B cell (primary cell): ENCODE measurements around the gene AREL1. TPM values are rescaled to one million over a fixed set of nuclear protein-coding genes. Genes with fewer than 3 reads are reported as not detected.

Source experiments
- ATAC-seq: fragments of 200-7000 bp; cut with Tn5 transposase; one replicate; pipeline ENCODE4 v1.10.0; 2021; ENCODE audit warnings: low read depth, mild to moderate bottlenecking, moderate number of reproducible peaks, moderate library complexity
- CTCF ChIA-PET: fragments of 350-600 bp; sonication (Branson Sonifier 250); formaldehyde crosslinking; loops from one replicate; lab custom pipeline; 2021; ENCODE audit warnings: antibody characterized with exemption, inconsistent platforms; lab: Charles Lee
- POLR2A ChIA-PET: fragments of 350-600 bp; sonication (Branson Sonifier 250); formaldehyde crosslinking; loops from one replicate; lab custom pipeline; 2021; ENCODE audit warnings: antibody characterized with exemption; lab: Charles Lee
- DNase-seq: peaks from one replicate; pipeline ENCODE4 v3.0.0; 2013
- H2AFZ ChIP-seq: 2 replicates; pipeline ENCODE4 v1.6.1; 2012; ENCODE audit warnings: mild to moderate bottlenecking, low read depth, low read length; ENCODE audit not compliant: insufficient read depth, poor library complexity, severe bottlenecking
- H3K27ac ChIP-seq, 2 donors: 1 replicate in 1 of 2; 2 replicates in 1 of 2; pipeline ENCODE4 v1.5.1; 2012 to 2013; ENCODE audit warnings: low read length in 2 of 2, mild to moderate bottlenecking in 2 of 2, moderate library complexity in 1 of 2
- H3K27me3 ChIP-seq, 4 experiments: fragments of 200-600 bp in 1 of 4; sonication (generic) in 1 of 4; replicated peaks in 1 of 4; 1 replicate in 2 of 4; 2 replicates in 2 of 4; pipeline versions ENCODE4 v1.6.1 to v1.7.0; 2013 to 2016; ENCODE audit warnings: low read length in 3 of 4, mild to moderate bottlenecking in 2 of 4, mixed read lengths in 1 of 4, moderate library complexity in 1 of 4; ENCODE audit not compliant: insufficient read depth in 4 of 4, control insufficient read depth in 3 of 4; ENCODE audit errors: control extremely low read depth in 1 of 4
- H3K36me3 ChIP-seq, 2 experiments: replicated peaks in 1 of 2; 1 replicate in 1 of 2; 2 replicates in 1 of 2; pipeline versions ENCODE4 v1.6.1 to v1.7.1; 2013; ENCODE audit warnings: low read length in 1 of 2; ENCODE audit not compliant: insufficient read depth in 2 of 2, control insufficient read depth in 1 of 2; ENCODE audit errors: control extremely low read depth in 1 of 2, extremely low read depth in 1 of 2
- H3K4me1 ChIP-seq, 2 donors: fragments of 200-600 bp in 1 of 2; sonication (generic) in 1 of 2; 1 replicate in 1 of 2; 2 replicates in 1 of 2; pipeline versions ENCODE4 v1.5.1 to v1.6.1; 2013 to 2017; ENCODE audit warnings: low read length in 2 of 2; ENCODE audit not compliant: control insufficient read depth in 2 of 2, insufficient read depth in 2 of 2
- H3K4me2 ChIP-seq: replicated peaks from 2 replicates; pipeline ENCODE3; 2012; ENCODE audit warnings: mild to moderate bottlenecking, low read depth, low read length; ENCODE audit not compliant: poor library complexity, severe bottlenecking
- H3K4me3 ChIP-seq, 5 experiments: fragments of 200-600 bp in 1 of 5; sonication (generic) in 1 of 5; 1 replicate in 3 of 5; 2 replicates in 2 of 5; pipeline versions ENCODE4 v1.5.1 to v1.7.0; 2011 to 2016; ENCODE audit warnings: low read length in 4 of 5, mild to moderate bottlenecking in 4 of 5, low read depth in 2 of 5, control low read depth in 1 of 5, moderate library complexity in 1 of 5; ENCODE audit not compliant: insufficient read depth in 1 of 5; ENCODE audit errors: control extremely low read depth in 1 of 5, extremely low read depth in 1 of 5
- H3K79me2 ChIP-seq: fragments of 200-600 bp; sonication (generic); one replicate; pipeline ENCODE4 v1.6.0; 2016; ENCODE audit warnings: low read length; ENCODE audit not compliant: control insufficient read depth, insufficient read depth
- H3K9ac ChIP-seq: fragments of 200-600 bp; sonication (generic); 2 replicates; pipeline ENCODE4 v1.6.1; 2017; ENCODE audit warnings: mild to moderate bottlenecking, low read length, moderate library complexity
- H3K9me3 ChIP-seq, 3 donors: one replicate each; pipeline versions ENCODE4 v1.6.1 to v1.7.1; 2013; ENCODE audit warnings: low read length in 2 of 3; ENCODE audit not compliant: control insufficient read depth in 2 of 3, insufficient read depth in 1 of 3; ENCODE audit errors: control extremely low read depth in 1 of 3
- H4K20me1 ChIP-seq: 2 replicates; pipeline ENCODE4 v1.6.0; 2012; ENCODE audit warnings: mild to moderate bottlenecking, low read length; ENCODE audit not compliant: insufficient read depth, control insufficient read depth, poor library complexity, severe bottlenecking
- H3K27ac Mint-ChIP-seq: one replicate; pipeline ENCODE4 v1.8.0; 2021; ENCODE audit warnings: mixed read lengths
- H3K27me3 Mint-ChIP-seq: one replicate; pipeline ENCODE4 v1.8.0; 2021; ENCODE audit warnings: mixed read lengths
- H3K4me1 Mint-ChIP-seq: one replicate; pipeline ENCODE4 v1.8.0; 2021; ENCODE audit warnings: mixed read lengths
- H3K4me3 Mint-ChIP-seq: one replicate; pipeline ENCODE4 v1.8.0; 2021; ENCODE audit warnings: mixed read lengths
- H3K9me3 Mint-ChIP-seq: one replicate; pipeline ENCODE4 v1.8.0; 2022; ENCODE audit warnings: mixed read lengths; ENCODE audit not compliant: insufficient read depth
- EZH2 ChIP-seq: IDR thresholded peaks from 2 replicates; pipeline ENCODE4 v1.6.1; 2012; ENCODE audit warnings: borderline replicate concordance, low read depth, mild to moderate bottlenecking, moderate library complexity, low read length; ENCODE audit not compliant: insufficient read depth, poor library complexity, severe bottlenecking
- WGBS: methylation state at CpG from one replicate; pipeline ENCODE4 v1.1.5; 2013; ENCODE audit warnings: missing lambda C conversion rate; ENCODE audit not compliant: insufficient coverage; 5-methylcytosine and 5-hydroxymethylcytosine counted together
- intact Hi-C: fragments of 100-400 bp; cut with micrococcal nuclease; formaldehyde crosslinking; loops from one replicate; pipeline ENCODE4 v1.10.0; 2022
- polyA plus RNA-seq: library from polyadenylated mRNA; depleted of rRNA; stranded (reverse); fragments of >200 nt; gene quantifications from 2 replicates; pipeline ENCODE4 v1.2.3, GENCODE V29; 2012
- total RNA-seq, 2 donors: library from RNA; stranded (reverse); fragments of 120-200 nt in 1 of 2; gene quantifications; 1 replicate in 1 of 2; 2 replicates in 1 of 2; pipeline versions ENCODE4 v1.2.3 to v1.2.4, GENCODE V29; 2013 to 2022
- TF ChIP-seq, protein P1 (sequence below): fragments of 200-600 bp; IDR thresholded peaks from one replicate; pipeline ENCODE4 v1.8.0; 2022; ENCODE audit warnings: antibody characterized with exemption, mild to moderate bottlenecking

AREL1 gene
- total and polyA plus RNA-seq, 2 donors (not counting 1 experiment from before 2014, with no cell fraction given), result 19.2 to 39.4 TPM

DNA sequence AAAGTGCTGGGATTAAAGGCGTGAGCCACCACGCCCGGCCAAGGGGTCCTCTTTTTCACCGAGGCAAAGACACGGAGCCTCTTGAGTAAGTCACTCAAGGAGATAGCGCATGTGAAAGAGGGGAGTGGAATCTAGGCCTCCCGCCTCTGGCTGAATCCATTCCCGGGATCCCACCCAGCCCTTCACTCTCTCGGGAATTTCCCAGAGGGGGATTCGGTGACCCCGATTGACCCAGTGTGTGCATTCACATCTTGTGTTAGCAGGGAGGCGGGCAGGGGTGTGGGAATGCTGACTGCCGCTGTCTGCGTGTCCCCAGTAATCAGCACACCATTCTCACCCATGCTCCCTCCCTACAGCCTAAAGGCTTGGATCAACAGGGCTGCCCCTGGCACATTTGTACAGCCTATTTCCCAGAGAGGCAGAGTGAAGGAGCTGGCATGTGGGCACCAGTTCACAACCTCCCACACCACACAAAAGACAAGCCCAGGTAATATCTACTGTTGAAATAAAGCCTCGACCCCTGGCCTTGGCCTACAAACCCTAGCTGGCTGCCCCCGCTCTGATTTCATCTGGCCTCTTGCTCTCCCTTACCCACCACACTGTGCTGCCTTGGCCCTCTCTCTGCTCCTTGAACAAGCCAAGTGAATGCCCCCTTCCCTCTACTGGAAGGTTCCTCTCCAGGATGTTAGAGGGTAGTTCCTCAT lies 99.5 kb downstream of the AREL1 start:
- H3K36me3 ChIP-seq, result no peaks in the 10 kb centered on the region
- H3K4me2 ChIP-seq, result no peak overlapping the region
- H3K9me3 ChIP-seq, result no peaks in the 10 kb centered on the region
- Mint-ChIP-seq H3K27me3 (peaks cover 16% of the 10 kb centered on the region), H3K27ac (no peak overlapping the region), H3K4me3 (peak overlapping the region; percentile 67), H3K4me1 (peaks cover 52% of the 10 kb centered on the region), H3K9me3 (no peaks in the 10 kb centered on the region)
- H3K4me1 ChIP-seq, result peaks cover 45 to 52% of the 10 kb centered on the region in 2 donors
- ATAC-seq (no peak), DNase-seq (no peak)
- no peak overlapping the region for H3K9ac ChIP-seq
- CTCF ChIA-PET, result interaction anchor here (0.8 to 3.1 kb wide), 8 partner anchors 8 to 150 kb away, joined by 3 to 12 read pairs (median 6); partner anchors contain the start of gene YLPM1
- intact Hi-C loops, result loop anchor here (2.0 to 10.0 kb wide), 3 partner anchors 311 to 1686 kb away; partner anchors contain the start of genes ABCD4, ACYP1, DCAF4 and ZC2HC1C
- POLR2A ChIA-PET, result interaction anchor here (0.5 kb wide), 1 partner anchor 23 kb away, joined by 6 read pairs; no protein-coding TSS in a partner anchor
- TF ChIP-seq, protein P1, sequence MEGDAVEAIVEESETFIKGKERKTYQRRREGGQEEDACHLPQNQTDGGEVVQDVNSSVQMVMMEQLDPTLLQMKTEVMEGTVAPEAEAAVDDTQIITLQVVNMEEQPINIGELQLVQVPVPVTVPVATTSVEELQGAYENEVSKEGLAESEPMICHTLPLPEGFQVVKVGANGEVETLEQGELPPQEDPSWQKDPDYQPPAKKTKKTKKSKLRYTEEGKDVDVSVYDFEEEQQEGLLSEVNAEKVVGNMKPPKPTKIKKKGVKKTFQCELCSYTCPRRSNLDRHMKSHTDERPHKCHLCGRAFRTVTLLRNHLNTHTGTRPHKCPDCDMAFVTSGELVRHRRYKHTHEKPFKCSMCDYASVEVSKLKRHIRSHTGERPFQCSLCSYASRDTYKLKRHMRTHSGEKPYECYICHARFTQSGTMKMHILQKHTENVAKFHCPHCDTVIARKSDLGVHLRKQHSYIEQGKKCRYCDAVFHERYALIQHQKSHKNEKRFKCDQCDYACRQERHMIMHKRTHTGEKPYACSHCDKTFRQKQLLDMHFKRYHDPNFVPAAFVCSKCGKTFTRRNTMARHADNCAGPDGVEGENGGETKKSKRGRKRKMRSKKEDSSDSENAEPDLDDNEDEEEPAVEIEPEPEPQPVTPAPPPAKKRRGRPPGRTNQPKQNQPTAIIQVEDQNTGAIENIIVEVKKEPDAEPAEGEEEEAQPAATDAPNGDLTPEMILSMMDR, result no peak
- no peak for TF ChIP-seq EZH2
- 94% methylated on average over 8 of the region's 16 CpGs for WGBS
- H4K20me1 ChIP-seq, result no peaks in the 10 kb centered on the region
- no peak overlapping the region for H3K27ac ChIP-seq
- no peaks in the 10 kb centered on the region for H3K79me2 ChIP-seq
- no peak overlapping the region for H3K4me3 ChIP-seq
- peaks cover 0 to 18% (median 5%) of the 10 kb centered on the region in 4 experiments for H3K27me3 ChIP-seq
- no peak overlapping the region for H2AFZ ChIP-seq
